NCI-H1417 (cell line): Measurements from ENCODE around the gene GNA12.

Experiments used
- DNase-seq, 3 experiments: peaks; one replicate each; lab custom pipeline; 2025; lab: John Stamatoyannopoulos, UW

The GNA12 gene

GRCh38 chr7:2803755-2804154 is 40.4 kb downstream of the GNA12 start:
- no peak for DNase-seq

DNA sequence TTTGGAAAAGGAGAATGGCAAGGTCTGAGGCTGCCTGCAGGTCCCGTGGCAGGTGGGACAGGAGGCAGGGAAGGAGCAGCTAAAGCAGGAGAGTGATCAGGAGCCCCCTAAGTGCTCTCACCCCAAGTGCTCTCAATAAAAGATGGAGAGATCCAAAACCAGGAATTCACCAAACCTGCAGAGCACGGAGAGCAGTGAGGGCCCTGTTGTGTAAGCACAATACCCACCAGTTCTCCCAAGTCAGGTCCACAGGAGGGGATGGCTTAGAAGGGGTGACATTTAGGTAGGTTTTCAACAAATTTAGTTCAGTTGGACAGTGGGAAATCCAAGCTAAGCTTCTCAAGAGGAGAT is 40.8 kb downstream of the GNA12 start:
- DNase-seq: no peak

DNA sequence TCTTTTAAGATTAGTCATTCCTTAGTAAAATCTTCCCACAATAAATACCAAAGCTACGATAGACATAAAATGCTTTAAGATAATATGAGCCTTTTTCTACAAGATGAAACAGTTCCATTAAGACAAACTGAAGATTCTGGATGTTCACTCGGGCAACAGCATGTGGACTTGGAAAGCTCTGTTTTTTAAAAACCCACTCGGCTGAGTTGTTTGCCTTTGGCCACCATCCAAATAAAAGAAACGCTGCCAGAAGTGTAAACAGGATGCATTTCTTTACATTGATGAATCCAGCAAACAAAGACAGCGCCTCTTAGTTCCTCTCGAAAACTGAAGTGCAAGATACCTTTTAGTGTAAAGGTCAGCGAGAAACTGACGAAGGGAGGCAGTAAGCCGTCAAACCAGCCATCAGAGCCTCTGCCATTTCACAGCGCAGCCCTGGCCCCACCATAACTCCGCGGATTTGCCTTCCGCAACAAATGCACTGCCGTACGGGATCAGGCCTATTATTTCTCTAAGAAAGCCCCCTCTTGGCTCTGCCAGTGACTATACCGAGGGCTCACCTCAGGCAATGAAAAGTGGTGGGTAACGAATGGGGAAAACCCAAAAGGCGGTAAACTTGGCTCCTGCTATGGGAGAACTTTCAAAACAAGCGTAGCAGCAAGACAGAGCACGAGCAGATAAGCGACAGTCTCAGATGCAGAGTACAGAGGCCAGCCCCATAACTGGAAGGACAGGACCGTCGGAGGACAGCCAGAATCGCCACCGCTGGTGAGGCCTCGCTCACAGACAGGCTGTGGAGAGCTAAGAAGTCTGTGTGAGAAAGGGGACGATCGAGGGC is 41.4 kb downstream of the GNA12 start:
- DNase-seq: peak in 2 of 3 experiments; percentile 10 to 58

GRCh38 chr7:2802101-2802500 is 42.0 kb downstream of the GNA12 start:
- no peak for DNase-seq

- DNase-seq: no peak
Measured at GRCh38 chr7:2800931-2801688, 43.0 kb downstream of the GNA12 start.

GRCh38 chr7:2800220-2800930 is 43.7 kb downstream of the GNA12 start:
- DNase-seq: no peak

- no peak for DNase-seq
Measured at GRCh38 chr7:2799253-2799652, 44.9 kb downstream of the GNA12 start.

GRCh38 chr7:2798669-2799068 is 45.4 kb downstream of the GNA12 start:
- DNase-seq: no peak

- DNase-seq: no peak
Measured at GRCh38 chr7:2796358-2797352, 47.5 kb downstream of the GNA12 start.

DNA sequence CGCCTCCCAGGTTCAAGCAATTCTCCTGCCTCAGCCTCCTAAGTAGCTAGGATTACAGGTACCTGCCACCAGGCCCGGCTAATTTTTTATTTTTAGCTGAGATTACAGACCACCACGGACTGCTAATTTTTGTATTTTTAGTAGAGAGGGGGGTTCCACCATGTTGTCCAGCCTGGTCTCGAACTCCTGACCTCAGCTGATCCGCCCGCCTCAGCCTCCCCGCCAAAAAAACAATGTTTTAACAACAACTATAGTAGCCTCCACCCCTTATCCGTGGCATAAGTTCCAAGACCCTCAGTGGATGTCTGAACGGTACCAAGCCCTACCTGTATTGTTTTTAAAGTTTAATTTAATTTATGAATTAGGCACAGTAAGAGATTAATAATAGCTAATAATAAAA is 48.2 kb downstream of the GNA12 start:
- DNase-seq: no peak

DNA sequence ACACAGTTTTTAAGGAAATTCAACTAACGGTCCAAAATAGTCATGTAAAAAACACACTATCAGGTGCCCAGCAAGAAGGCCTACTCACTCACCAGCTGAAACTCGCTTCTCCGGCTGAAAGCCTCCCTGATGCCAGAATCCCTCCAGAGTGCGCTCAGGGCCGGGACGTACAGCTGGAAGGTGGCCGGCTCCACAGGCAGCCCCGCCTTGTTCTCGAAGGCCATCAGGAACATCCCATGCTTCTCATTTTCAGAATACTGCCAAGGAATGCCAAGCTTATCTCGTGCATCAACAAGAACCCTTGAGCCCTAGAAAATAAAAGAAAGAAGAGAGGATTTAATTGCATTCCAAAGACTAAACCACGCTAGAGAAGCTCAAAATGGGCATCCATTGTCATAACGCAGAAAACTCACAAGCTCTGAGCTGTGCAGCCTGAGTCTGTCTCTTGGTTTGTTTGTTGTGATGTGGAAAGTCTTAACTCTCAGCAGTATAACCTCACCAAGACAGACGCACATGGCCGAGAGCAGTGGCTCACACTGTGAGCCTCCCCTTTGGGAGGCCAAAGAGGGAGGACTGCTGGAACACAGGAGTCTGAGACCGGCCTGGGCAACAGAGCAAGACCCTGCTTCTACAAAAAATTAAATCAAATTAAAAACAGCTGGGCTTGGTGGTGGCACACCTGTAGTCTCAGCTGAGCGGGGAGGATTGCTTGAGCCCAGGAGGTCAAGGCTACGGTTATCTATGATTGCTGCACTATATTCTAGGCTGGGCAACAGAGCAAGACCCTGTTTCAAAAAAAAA is 49.1 kb downstream of the GNA12 start:
- no peak for DNase-seq

DNA sequence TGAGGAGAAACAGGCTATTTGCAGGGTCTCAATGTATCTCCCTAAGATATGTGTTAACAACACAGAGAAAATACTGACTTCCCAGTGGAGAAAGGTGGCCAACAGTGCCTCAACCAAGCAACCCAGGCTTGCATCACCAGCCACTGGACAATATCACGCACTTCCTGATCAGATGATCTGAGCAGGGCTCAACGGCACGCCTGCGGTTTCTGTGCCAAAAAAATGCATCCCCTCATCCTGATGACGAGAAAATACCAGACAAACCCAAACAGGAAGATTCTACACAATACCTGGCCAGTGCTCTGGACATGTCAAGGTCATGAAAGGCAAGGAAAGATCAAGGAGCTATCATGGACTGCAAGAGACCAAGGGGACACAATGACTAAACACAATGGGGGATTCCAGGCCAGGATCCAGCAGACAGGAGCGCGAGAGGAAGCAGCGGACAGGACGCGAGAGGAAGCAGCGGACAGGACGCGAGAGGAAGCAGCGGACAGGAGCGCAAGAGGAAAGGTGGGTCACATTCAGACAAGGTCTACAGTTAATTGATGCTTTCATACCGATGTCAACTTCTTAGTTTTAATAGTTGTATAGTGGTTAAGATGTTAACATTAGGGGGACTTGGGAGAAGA is 51.1 kb downstream of the GNA12 start:
- DNase-seq: no peak

GRCh38 chr7:2792235-2792634 is 51.9 kb downstream of the GNA12 start:
- no peak for DNase-seq

DNA sequence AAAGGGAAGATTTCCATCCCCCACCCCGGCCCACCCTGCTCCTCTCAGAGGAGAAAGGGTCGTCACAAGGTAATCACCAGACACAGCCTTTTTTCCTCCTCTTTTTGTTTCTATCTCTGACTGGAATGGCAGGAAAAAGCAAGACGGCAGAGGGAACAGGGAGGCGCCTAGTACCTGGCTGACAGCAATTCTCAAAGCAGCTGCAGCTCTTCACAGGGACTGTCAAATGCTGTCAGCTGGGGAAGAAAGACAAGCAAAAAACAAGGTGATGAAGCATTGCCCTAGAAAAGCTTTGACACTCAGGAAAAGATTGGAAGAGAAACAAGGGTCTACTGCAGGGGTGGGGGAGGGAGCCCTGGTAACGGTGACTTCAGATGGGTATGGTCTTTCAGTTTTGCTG is 52.7 kb downstream of the GNA12 start:
- no peak for DNase-seq

DNA sequence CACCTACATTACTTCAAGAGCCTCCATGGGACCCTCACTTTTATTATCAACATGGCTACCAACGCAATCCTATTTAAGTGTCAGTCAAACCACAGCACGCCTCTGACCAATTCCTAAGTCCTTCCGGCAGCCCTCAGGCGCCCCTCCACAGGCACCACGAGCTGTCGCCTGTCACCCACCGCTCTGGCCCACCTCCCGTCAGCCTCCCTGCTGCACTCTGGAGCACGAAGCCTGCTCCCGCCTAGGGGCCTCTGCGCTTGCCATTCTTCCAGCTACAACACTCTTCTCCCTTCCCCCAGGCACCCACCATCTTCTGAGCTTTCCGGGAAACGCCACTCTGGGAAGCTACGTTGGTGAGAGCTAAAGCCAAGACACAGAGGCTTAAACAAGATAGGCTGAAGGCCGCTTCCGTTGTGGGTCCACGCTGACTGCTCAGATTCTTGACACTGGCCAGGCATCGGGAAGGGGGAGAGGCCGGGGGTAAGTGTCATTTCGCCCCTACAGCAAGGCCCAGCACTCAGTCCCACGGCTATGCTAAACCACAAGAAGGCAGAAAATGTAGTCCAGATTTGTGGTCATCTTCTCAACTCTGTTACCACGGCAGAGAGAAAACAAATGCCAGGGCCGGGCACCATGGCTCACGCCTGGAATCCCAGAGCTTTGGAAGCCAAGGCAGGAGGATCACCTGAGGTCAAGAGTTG is 56.7 kb downstream of the GNA12 start:
- DNase-seq: no peak

DNA sequence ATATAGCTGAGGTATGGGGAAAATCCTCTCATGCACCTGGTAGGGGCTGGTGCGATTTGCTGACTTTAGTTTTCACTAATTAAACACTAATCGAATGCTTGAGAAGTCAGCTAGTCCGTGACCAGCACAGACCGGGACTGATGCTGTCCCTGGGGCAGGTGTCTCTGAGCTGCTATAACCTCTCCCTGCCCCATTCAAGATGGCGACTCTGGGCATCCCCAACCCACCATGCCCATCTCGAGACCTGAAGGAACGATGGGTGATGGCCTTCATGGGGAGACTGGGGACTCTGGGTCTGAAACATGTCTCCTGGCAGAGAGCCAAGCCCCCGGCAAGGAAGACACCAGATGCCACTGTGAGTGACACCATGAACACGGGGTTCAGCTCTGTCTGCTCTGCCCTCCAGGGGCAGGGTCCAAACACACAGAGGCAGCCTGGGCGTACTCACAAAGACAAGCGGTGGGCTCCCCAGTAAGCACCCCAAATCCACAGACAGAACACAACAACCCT is 57.4 kb downstream of the GNA12 start:
- DNase-seq: no peak

- DNase-seq: no peak
Measured at GRCh38 chr7:2785071-2785500, 59.0 kb downstream of the GNA12 start.

DNA sequence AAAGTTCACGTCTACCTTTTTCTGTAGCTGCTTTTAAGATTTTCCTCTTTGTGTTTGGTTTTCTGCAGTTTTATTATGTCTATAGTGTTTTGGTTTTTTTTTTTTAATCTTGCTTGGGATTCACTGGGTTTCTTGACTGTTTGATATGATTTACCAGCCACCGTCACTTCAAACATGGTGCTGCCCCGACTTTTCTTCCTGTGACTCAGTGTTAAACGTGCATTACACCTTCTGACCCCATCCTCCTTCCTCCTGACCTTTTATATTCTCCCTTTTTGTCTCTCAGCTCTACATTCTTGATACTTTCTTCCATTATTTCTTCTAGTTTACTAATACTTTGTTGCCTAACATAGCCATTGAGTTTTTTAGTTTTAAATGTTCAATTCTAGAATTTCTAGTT is 61.5 kb downstream of the GNA12 start:
- no peak for DNase-seq

DNA sequence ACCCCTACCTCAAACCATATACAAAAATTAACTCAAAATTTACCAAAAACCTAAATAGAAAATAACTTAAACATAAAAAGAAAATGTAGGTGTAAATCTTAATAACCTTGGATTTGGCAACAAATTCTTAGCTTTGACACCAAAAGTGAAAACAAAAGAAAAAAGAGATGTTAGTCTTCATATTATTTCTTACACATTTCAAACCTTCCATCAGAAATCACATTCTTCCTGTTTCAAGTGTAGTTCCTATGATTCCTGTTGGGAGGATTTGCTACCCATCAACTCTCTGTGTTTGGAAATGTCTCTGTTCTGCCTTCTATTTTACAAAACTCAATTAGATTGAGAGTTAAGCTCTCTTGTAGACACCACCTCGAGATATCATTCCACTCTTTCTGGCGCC is 62.0 kb downstream of the GNA12 start:
- DNase-seq: no peak
